NCI-H2171 (cell line): ENCODE measurements around the gene CHD3.
"Not testable (repeated sequence)": the region's sequence is repeated elsewhere in the genome, so short reads cannot be mapped to it uniquely, and the experiment has no call there.

Source experiments
- DNase-seq: peaks from one replicate; lab custom pipeline; 2025; lab: John Stamatoyannopoulos, UW

Gene CHD3

GRCh38 chr17:7849751-7850504 lies 38.7 kb upstream of the CHD3 start:
- no peak for DNase-seq

GRCh38 chr17:7850701-7851437 lies 37.7 kb upstream of the CHD3 start:
- no peak for DNase-seq

DNA sequence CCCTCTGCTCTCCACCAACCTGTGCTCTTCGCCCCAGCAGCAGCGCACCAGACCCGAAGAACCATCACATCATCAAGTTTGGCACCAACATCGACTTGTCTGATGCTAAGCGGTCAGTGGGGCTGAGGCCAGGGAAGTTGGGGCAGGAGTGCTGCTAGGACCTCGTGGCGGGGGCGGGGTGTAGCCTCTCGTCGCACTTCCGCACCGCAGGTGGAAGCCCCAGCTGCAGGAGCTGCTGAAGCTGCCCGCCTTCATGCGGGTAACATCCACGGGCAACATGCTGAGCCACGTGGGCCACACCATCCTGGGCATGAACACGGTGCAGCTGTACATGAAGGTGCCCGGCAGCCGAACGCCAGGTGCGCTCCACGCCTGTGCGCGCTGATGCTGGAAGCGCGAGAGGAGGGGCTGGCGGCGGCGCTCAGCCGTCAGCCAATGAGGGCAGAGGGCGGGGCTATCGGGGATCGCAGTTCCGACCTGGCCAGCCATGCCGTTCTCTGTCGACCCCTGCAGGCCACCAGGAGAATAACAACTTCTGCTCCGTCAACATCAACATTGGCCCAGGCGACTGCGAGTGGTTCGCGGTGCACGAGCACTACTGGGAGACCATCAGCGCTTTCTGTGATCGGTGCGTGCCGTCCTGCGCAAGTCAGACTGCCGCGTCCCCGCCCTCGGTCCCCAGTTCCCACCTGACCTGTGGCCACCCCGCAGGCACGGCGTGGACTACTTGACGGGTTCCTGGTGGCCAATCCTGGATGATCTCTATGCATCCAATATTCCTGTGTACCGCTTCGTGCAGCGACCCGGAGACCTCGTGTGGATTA lies 36.9 kb upstream of the CHD3 start:
- DNase-seq: peak; percentile 95

DNA sequence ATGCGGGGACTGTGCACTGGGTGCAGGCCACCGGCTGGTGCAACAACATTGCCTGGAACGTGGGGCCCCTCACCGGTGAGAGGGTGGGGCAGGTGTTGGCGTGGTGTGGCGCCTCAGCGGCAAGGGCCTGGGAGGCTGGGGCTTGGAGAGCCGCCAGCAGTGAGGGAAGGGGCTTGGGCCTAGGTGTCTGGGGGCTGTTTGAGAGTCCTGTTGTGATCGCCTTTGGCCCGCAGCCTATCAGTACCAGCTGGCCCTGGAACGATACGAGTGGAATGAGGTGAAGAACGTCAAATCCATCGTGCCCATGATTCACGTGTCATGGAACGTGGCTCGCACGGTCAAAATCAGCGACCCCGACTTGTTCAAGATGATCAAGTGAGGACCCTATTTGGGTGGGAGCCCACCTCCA lies 36.3 kb upstream of the CHD3 start:
- no peak for DNase-seq

DNA sequence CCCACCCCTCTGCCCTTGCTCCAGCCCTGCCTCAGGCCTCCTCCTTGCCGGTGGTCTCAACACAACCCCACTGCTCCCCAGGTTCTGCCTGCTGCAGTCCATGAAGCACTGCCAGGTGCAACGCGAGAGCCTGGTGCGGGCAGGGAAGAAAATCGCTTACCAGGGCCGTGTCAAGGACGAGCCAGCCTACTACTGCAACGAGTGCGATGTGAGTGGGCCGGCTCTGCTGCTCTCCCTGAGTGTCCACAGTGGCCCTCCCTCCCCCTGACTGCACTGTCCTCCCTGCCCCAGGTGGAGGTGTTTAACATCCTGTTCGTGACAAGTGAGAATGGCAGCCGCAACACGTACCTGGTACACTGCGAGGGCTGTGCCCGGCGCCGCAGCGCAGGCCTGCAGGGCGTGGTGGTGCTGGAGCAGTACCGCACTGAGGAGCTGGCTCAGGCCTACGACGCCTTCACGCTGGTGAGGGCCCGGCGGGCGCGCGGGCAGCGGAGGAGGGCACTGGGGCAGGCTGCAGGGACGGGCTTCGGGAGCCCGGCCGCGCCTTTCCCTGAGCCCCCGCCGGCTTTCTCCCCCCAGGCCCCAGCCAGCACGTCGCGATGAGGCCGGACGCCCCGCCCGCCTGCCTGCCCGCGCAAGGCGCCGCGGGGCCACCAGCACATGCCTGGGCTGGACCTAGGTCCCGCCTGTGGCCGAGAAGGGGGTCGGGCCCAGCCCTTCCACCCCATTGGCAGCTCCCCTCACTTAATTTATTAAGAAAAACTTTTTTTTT lies 35.5 kb upstream of the CHD3 start:
- no peak for DNase-seq

DNA sequence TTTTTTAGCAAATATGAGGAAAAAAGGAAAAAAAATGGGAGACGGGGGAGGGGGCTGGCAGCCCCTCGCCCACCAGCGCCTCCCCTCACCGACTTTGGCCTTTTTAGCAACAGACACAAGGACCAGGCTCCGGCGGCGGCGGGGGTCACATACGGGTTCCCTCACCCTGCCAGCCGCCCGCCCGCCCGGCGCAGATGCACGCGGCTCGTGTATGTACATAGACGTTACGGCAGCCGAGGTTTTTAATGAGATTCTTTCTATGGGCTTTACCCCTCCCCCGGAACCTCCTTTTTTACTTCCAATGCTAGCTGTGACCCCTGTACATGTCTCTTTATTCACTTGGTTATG lies 34.9 kb upstream of the CHD3 start:
- no peak for DNase-seq

GRCh38 chr17:7854078-7854777 lies 34.4 kb upstream of the CHD3 start:
- DNase-seq: no peak

- no peak for DNase-seq
Measured at GRCh38 chr17:7854851-7855659, 33.5 kb upstream of the CHD3 start, which contains the start of gene TMEM88. TSS of gene TMEM88 (plus strand) at chr17:7855066. CDS start at chr17:7855075, 9 bp downstream.

DNA sequence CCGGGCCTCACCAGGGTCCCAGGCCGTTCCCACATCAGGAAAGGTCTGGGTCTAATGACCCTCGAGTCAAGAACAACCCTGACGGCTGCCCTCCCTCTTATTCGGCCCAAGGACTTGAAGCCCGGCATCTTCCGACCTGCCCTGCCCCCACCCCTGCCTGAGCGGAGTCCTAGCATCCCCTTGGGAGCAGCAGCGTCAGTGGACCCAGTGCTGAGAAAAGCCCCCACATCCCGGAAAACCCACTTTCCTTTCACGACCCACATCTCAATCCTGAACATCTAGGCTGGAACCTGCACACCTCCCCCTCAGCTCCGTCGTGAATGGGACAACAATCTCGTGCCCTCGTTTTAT lies 33.0 kb upstream of the CHD3 start:
- no peak for DNase-seq

DNA sequence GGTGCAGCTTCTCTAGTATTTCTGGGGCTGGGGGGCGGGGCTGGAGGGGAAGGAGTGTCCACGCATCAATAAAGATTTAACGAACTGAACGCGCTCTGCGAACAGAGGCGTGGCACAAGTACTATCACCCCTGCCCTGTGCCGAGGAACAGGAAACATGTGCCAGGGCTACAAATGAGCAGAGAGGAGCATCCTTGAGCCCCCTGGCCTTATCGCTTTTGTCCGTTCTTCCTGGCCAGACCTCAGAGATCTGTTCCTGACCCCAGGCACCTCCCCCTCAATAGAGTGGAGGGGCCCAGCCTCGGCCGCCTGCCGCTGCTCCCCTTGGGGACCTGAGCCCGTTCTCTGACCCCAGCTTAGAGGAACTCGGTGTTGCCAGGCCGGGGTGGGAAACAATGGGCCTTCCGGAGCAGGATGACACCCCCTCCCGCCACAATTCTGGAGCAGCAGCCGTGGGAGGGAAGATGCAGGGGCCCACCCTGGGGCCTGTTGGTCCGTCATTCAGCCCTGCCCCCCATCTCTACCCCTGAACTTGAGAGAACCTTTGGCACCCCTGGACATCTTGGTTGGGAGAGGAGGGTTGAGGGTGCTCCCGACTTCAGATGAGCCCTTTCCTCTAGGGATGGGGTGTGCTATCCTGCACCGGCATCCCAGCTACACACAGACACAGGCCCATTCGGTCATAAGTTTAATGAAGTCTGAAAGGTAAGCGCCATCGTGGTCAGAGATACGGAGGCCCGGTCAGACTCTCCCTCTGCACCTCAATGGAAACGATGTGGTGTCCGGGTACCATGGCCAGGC lies 32.4 kb upstream of the CHD3 start:
- no peak for DNase-seq

DNA sequence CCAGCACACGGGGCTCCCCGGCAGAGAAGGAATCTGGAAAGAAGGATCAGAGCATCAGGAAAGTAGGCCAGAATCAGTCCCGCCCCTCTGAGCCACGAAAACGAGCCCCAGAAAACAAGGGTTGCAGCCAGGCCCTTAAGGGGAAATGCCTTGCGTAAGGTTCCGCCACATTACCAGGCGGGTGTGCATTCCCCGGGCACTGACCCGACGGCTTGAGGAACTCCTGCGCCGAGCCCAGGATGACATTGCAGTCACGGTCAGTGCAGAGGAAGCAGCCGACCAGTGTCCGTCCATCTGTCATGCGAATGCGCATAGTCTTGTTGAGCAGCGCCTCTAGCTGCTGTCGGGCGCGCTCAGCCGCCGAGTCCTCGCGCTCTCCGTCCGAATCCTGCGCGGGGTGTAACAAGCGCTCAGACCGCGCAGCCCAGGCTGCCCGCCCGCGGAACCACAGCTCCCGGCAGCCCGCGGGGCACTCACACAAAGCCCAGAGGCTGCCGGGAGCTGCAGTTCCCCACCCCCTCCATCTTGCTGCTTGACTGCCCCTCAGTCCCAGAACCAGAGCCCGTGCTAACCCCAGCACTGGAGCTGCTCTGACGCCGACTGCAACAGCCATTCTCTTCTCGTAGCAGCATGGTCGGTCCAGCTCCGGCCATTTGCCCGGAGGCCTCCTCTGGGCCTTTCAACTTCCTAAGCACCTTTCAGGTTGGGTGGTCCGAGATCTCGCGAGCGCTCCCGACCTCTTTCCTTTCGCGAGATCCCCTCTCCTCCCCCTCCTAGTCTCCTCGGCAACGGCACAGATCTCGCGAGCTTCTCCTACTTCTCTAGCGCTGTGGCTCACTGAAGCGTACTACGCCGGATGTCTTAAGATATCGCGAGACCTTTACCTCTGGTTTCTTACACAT lies 31.5 kb upstream of the CHD3 start, which contains the start of gene NAA38:
NAA38 (minus strand) TSS at position 749 of the 902 bp plus-strand sequence; CDS start at position 653, 96 bp downstream.
- peak; percentile 99 for DNase-seq

DNA sequence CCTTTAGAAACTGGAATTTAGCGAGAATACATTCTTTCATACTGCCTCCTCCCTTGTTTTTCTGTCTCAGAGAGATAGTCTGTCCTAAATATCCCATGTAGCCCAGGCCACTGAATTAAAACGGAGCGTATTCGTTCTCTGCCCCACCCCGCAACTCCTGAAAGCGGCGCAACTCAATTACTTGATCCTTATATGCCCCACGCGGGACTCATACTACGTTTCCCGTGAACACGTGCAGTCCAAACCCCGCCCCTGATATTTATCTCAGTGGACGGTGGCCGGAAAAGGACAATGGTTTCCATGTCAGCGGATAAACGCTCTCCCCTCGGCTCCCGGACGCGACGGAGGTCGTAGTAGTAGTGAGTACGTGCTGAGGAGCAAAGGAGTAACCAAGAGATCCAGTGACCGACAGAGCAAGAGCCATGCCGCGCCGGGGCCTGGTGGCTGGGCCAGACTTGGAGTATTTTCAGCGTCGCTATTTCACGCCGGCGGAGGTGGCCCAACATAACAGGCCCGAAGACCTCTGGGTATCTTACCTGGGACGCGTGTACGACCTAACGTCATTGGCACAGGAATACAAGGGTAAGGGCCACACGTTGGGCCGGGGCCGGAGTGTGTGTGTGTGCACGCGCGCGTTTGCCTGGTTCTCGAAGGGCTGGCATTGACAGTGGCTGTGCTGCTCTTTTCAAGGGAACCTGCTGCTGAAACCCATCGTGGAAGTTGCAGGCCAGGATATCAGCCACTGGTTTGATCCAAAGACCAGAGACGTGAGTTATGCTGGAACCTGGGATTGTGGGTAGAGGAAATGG lies 30.7 kb upstream of the CHD3 start, which contains the start of gene CYB5D1:
CYB5D1 (plus strand) TSS at position 291 of the 809 bp plus-strand sequence; CDS start at position 423, 132 bp downstream.
- peak; percentile 91 for DNase-seq

- DNase-seq: no peak
Measured at GRCh38 chr17:7858522-7858810, 30.1 kb upstream of the CHD3 start.

GRCh38 chr17:7859028-7859427 lies 29.6 kb upstream of the CHD3 start:
- no peak for DNase-seq

DNA sequence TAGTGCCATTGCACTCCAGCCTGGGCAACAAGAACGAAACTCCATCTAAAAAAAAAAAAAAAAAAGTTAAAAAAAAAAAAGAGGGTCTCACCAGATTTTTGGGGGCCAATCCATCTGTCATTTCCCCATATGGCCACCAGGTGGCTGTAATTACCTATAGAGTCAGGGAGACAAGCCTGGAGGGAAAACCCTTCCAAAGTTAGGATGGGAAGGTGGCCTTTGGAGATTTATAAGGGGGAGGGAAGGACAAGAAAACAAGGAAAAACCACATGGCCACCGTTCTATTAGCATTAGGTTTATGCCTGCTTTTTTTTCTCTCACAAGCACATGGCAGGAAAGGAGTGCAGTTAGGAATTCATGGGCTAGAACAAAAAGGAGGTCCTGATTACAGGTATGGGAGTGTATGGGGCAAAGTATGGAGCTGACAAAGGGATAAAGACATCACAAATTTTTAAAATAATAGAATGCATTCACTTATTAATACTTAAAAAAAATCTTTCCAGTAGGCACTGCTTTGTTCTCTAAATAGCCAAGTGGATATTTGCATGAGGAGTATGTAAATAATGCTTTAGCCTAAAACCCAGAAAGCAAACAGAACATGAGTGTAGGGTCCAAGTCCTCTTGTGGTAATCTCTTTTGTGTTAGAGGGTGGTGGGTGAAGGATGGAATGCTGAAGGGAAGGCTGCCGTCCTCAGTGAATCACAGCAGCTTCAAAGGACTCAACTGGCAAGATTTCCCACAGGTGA lies 25.7 kb upstream of the CHD3 start:
- peak; percentile 71 for DNase-seq

GRCh38 chr17:7864384-7864783 lies 24.2 kb upstream of the CHD3 start:
- not testable (repeated sequence) for DNase-seq
